Erythroblast (primary cell): ENCODE data around the gene AGMO.

Experiments
- GATA1 ChIP-seq: IDR thresholded peaks from 2 replicates; pipeline ENCODE4 v1.6.1; 2011; ENCODE audit warnings: low read depth, mild to moderate bottlenecking, control low read depth, low read length, moderate library complexity
- POLR2A ChIP-seq: IDR thresholded peaks from 2 replicates; pipeline ENCODE4 v1.6.1; 2011; ENCODE audit warnings: mild to moderate bottlenecking, low read length

DNA sequence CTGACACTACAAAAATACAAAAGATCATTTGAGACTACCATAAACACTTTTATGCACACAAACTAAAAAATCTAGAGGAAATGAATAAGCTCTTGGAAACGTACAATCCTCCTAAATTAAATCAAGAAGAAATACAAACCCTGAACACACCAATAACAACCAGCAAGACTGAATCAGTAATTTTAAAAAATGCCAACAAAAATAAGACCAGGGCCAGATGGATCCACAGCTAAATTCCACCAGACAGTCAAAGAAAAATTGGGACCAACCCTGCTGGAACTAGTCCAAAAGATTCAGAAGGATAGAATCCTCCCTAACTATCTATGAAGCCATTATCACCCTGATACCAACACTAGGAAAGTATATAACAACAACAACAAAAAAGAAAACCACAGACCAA, 277.4 kb downstream of the AGMO start:
- TF ChIP-seq POLR2A (no peak), GATA1 (no peak)
